IPS-11a (cell line): Measurements from ENCODE around the gene SYNPR.

ENCODE experiments used
- H3K4me3 ChIP-seq: one replicate; pipeline ENCODE4 v1.5.1; 2013; ENCODE audit warnings: low read depth, low read length, control low read depth

The SYNPR gene

GRCh38 chr3:63607716-63608115 is 329.6 kb downstream of the SYNPR start:
- H3K4me3 ChIP-seq: no peak overlapping the region

GRCh38 chr3:63609408-63609807 is 331.3 kb downstream of the SYNPR start:
- no peak overlapping the region for H3K4me3 ChIP-seq

- H3K4me3 ChIP-seq: no peak overlapping the region
Observed at GRCh38 chr3:63609834-63610233, 331.7 kb downstream of the SYNPR start.

- H3K4me3 ChIP-seq: no peak overlapping the region
Observed at GRCh38 chr3:63611382-63611781, 333.3 kb downstream of the SYNPR start.

- H3K4me3 ChIP-seq: no peak overlapping the region
Observed at GRCh38 chr3:63613561-63613960, 335.5 kb downstream of the SYNPR start.

- no peak overlapping the region for H3K4me3 ChIP-seq
Observed at GRCh38 chr3:63617391-63617790, 339.3 kb downstream of the SYNPR start.

GRCh38 chr3:63624941-63625560 is 346.9 kb downstream of the SYNPR start:
- no peak overlapping the region for H3K4me3 ChIP-seq

- H3K4me3 ChIP-seq: no peak overlapping the region
Observed at GRCh38 chr3:63631670-63632069, 353.6 kb downstream of the SYNPR start.

- H3K4me3 ChIP-seq: no peak overlapping the region
Observed at GRCh38 chr3:63635186-63635585, 357.1 kb downstream of the SYNPR start.

GRCh38 chr3:63639806-63640205 is 361.7 kb downstream of the SYNPR start:
- no peak overlapping the region for H3K4me3 ChIP-seq

- no peak overlapping the region for H3K4me3 ChIP-seq
Observed at GRCh38 chr3:63642488-63642887, 364.4 kb downstream of the SYNPR start.

- no peak overlapping the region for H3K4me3 ChIP-seq
Observed at GRCh38 chr3:63644212-63644797, 366.2 kb downstream of the SYNPR start.

GRCh38 chr3:63644928-63645781 is 367.0 kb downstream of the SYNPR start:
- peak overlapping the region; percentile 37 for H3K4me3 ChIP-seq

- H3K4me3 ChIP-seq: no peak within 1 kb of the TSS
Observed at GRCh38 chr3:63652066-63652725, 374.1 kb downstream of the SYNPR start, which contains the start of gene SNTN. Gene SNTN, plus strand, starts transcription at chr3:63652675. Its CDS starts 13 bp downstream, at chr3:63652688.

- H3K4me3 ChIP-seq: no peak overlapping the region
Observed at GRCh38 chr3:63654211-63654610, 376.1 kb downstream of the SYNPR start.

- no peak overlapping the region for H3K4me3 ChIP-seq
Observed at GRCh38 chr3:63654931-63655330, 376.8 kb downstream of the SYNPR start.

GRCh38 chr3:63655519-63655918 is 377.4 kb downstream of the SYNPR start:
- no peak overlapping the region for H3K4me3 ChIP-seq

GRCh38 chr3:63656786-63657185 is 378.7 kb downstream of the SYNPR start:
- no peak overlapping the region for H3K4me3 ChIP-seq

- no peak overlapping the region for H3K4me3 ChIP-seq
Observed at GRCh38 chr3:63661242-63661641, 383.1 kb downstream of the SYNPR start.

GRCh38 chr3:63662011-63662410 is 383.9 kb downstream of the SYNPR start:
- no peak overlapping the region for H3K4me3 ChIP-seq

GRCh38 chr3:63662500-63662899 is 384.4 kb downstream of the SYNPR start:
- no peak overlapping the region for H3K4me3 ChIP-seq
